ENCODE results near the gene TLK2.

- no peak for TF ChIP-seq CTCF (IDR thresholded peaks at IDR 0.05)
- TF ChIP-seq POLR2A (IDR thresholded peaks at IDR 0.05): no peak
Observed at GRCh38 chr17:62643496-62643895, 164.9 kb downstream of the TLK2 start.
